A549 (cell line): ENCODE measurements around the gene NUDT19.

Experiments used
- BHLHE40 ChIP-seq: IDR thresholded peaks from 2 replicates; pipeline ENCODE4 v1.6.1; 2012; ENCODE audit warnings: low read depth, low read length, inconsistent platforms
- CTCF ChIP-seq: fragments of >200 bp; sonication (Bioruptor Twin); formaldehyde crosslinking; IDR thresholded peaks from 3 replicates; pipeline ENCODE4 v1.5.1; 2016
- FOSL2 ChIP-seq, 2 experiments: fragments of 450-650 bp in 1 of 2; fragments of >200 bp in 1 of 2; sonication (Bioruptor Twin) in 1 of 2; formaldehyde crosslinking; IDR thresholded peaks; 2 replicates each; pipeline versions ENCODE4 v1.5.0 to v1.6.1; 2016 to 2020; ENCODE audit warnings: mild to moderate bottlenecking in 1 of 2, moderate library complexity in 1 of 2
- HDAC2 ChIP-seq: fragments of 200-600 bp; sonication (generic); IDR thresholded peaks from 2 replicates; pipeline ENCODE4 v1.6.1; 2016
- POLR2A ChIP-seq: IDR thresholded peaks from 2 replicates; pipeline ENCODE4 v1.6.1; 2012; ENCODE audit warnings: mild to moderate bottlenecking, low read length
- TF ChIP-seq, protein P1 (sequence below): IDR thresholded peaks from 2 replicates; pipeline ENCODE4 v1.6.1; 2012
- TF ChIP-seq, protein P2 (sequence below): IDR thresholded peaks from 2 replicates; pipeline ENCODE4 v1.6.1; 2012; ENCODE audit warnings: low read depth, borderline replicate concordance
- TF ChIP-seq, protein P3 (sequence below): fragments of 200-600 bp; sonication (generic); IDR thresholded peaks from 2 replicates; pipeline ENCODE4 v1.6.1; 2016; ENCODE audit warnings: antibody characterized with exemption, mild to moderate bottlenecking, moderate library complexity

DNA sequence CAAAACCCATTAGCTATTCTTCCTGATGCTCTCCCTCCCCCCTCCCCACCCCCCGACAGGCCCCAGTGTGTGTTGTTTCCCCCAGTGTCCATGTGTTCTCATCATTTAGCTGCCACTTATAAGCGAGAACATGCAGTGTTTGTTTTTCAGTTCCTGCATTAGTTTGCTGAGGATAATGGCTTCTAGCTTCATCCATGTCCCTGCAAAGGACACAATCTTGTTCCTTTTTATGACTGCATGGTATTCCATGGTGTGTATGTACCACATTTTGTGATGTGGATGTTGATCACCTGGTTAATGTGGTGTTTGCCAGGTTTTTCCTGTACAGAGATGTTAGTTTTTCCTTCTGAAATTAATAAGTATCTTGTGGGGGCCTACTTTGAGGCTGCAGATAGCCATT is 59.4 kb downstream of the NUDT19 start:
- no peak for TF ChIP-seq POLR2A
- no peak for TF ChIP-seq CTCF
- no peak for TF ChIP-seq BHLHE40
- TF ChIP-seq, protein P1, sequence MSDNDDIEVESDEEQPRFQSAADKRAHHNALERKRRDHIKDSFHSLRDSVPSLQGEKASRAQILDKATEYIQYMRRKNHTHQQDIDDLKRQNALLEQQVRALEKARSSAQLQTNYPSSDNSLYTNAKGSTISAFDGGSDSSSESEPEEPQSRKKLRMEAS, result no peak
- TF ChIP-seq FOSL2 (IDR thresholded peaks at IDR 0.05), result no peak
- no peak for TF ChIP-seq FOSL2 (CRISPR knock-in tag; IDR thresholded peaks at IDR 0.05)
- TF ChIP-seq, protein P2, sequence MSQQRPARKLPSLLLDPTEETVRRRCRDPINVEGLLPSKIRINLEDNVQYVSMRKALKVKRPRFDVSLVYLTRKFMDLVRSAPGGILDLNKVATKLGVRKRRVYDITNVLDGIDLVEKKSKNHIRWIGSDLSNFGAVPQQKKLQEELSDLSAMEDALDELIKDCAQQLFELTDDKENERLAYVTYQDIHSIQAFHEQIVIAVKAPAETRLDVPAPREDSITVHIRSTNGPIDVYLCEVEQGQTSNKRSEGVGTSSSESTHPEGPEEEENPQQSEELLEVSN, result no peak
- no peak for TF ChIP-seq HDAC2
- TF ChIP-seq, protein P3, sequence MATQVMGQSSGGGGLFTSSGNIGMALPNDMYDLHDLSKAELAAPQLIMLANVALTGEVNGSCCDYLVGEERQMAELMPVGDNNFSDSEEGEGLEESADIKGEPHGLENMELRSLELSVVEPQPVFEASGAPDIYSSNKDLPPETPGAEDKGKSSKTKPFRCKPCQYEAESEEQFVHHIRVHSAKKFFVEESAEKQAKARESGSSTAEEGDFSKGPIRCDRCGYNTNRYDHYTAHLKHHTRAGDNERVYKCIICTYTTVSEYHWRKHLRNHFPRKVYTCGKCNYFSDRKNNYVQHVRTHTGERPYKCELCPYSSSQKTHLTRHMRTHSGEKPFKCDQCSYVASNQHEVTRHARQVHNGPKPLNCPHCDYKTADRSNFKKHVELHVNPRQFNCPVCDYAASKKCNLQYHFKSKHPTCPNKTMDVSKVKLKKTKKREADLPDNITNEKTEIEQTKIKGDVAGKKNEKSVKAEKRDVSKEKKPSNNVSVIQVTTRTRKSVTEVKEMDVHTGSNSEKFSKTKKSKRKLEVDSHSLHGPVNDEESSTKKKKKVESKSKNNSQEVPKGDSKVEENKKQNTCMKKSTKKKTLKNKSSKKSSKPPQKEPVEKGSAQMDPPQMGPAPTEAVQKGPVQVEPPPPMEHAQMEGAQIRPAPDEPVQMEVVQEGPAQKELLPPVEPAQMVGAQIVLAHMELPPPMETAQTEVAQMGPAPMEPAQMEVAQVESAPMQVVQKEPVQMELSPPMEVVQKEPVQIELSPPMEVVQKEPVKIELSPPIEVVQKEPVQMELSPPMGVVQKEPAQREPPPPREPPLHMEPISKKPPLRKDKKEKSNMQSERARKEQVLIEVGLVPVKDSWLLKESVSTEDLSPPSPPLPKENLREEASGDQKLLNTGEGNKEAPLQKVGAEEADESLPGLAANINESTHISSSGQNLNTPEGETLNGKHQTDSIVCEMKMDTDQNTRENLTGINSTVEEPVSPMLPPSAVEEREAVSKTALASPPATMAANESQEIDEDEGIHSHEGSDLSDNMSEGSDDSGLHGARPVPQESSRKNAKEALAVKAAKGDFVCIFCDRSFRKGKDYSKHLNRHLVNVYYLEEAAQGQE, result no peak
